Stimulated activated naive B cell treated with anti-CD40 and anti-IgM and Interleukin-4, amounts not matched to agents 10 μg/mL and 1 μg/mL and 100 μg/mL, for 72 hours (primary cell): ENCODE measurements around the gene TSC22D3.

ENCODE experiments used
- ATAC-seq, 2 donors: fragments of 150-1000 bp; cut with Tn5 transposase; replicated peaks; 2 replicates each; pipeline ENCODE4 v1.10.0; 2021; ENCODE audit warnings: moderate library complexity in 1 of 2
- DNase-seq: peaks from one replicate; pipeline ENCODE4 v3.0.0; 2021
- H3K27ac Mint-ChIP-seq: one replicate; pipeline ENCODE4 v1.8.0; 2022; ENCODE audit warnings: mild to moderate bottlenecking, mixed read lengths
- H3K27me3 Mint-ChIP-seq, 2 donors: one replicate each; pipeline ENCODE4 v1.8.0; 2022; ENCODE audit warnings: mixed read lengths in 2 of 2
- H3K36me3 Mint-ChIP-seq, 2 donors: one replicate each; pipeline ENCODE4 v1.8.0; 2022; ENCODE audit warnings: mixed read lengths in 2 of 2, mild to moderate bottlenecking in 1 of 2
- H3K4me1 Mint-ChIP-seq, 2 donors: one replicate each; pipeline ENCODE4 v1.8.0; 2022; ENCODE audit warnings: mixed read lengths in 2 of 2, mild to moderate bottlenecking in 1 of 2
- H3K4me3 Mint-ChIP-seq, 2 donors: one replicate each; pipeline ENCODE4 v1.8.0; 2022; ENCODE audit warnings: mild to moderate bottlenecking in 2 of 2, mixed read lengths in 2 of 2, moderate library complexity in 1 of 2
- H3K9me3 Mint-ChIP-seq, 2 donors: one replicate each; pipeline ENCODE4 v1.8.0; 2022; ENCODE audit warnings: mixed read lengths in 2 of 2, mild to moderate bottlenecking in 1 of 2

TSC22D3 gene

GRCh38 chrX:107750263-107750662 is 25.3 kb downstream of the TSC22D3 start:
- H3K4me3 Mint-ChIP-seq: no peak overlapping the region
- no peak overlapping the region for H3K27ac Mint-ChIP-seq
- H3K9me3 Mint-ChIP-seq: no peaks in the 10 kb centered on the region
- ATAC-seq (no peak), DNase-seq (no peak)
- peaks cover 0 to 5% of the 10 kb centered on the region in 2 donors for H3K36me3 Mint-ChIP-seq
- H3K4me1 Mint-ChIP-seq: no peaks in the 10 kb centered on the region
- H3K27me3 Mint-ChIP-seq: no peaks in the 10 kb centered on the region

DNA sequence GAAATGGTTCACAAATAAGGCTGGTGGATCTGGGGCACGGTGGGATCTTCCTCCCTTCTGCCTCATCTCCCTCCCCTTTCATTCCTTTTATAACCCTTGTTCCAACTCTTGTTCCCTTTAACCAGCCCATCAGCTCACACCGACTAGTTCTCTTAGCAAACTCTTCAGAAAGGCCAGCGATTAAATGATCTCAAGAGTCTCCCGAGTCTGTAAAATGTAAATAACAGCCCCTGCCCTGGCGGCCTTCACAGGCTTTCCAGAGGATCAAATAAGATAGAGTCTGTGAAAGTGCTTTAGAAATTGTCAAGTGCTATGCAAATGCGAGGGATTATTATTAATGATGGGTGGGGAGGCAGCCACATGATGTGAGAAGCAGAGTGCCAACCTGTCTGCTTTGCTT is 27.1 kb downstream of the TSC22D3 start:
- Mint-ChIP-seq H3K4me3 (no peak overlapping the region), H3K9me3 (no peaks in the 10 kb centered on the region), H3K27ac (no peak overlapping the region), H3K27me3 (no peaks in the 10 kb centered on the region), H3K4me1 (no peaks in the 10 kb centered on the region), H3K36me3 (peaks cover 0 to 5% of the 10 kb centered on the region in 2 donors)
- DNase-seq: no peak
- ATAC-seq: no peak

- no peak for DNase-seq
- ATAC-seq: no peak
These were observed 27.9 kb downstream of the TSC22D3 start for GRCh38 chrX:107747596-107748161.

GRCh38 chrX:107744868-107745267 is 30.7 kb downstream of the TSC22D3 start:
- DNase-seq (no peak), ATAC-seq (no peak)
- H3K36me3 Mint-ChIP-seq: peaks cover 0 to 5% of the 10 kb centered on the region in 2 donors
- H3K9me3 Mint-ChIP-seq: peaks cover 0 to 4% of the 10 kb centered on the region in 2 donors
- no peak overlapping the region for H3K27ac Mint-ChIP-seq
- H3K4me1 Mint-ChIP-seq: peaks cover 6 to 17% of the 10 kb centered on the region in 2 donors
- H3K27me3 Mint-ChIP-seq: peaks cover 0 to 7% of the 10 kb centered on the region in 2 donors
- no peak overlapping the region for H3K4me3 Mint-ChIP-seq

More at GRCh38 chrX:107747596-107748161, 27.9 kb downstream of the TSC22D3 start:
- peaks cover 0 to 3% of the 10 kb centered on the region in 2 donors for H3K27me3 Mint-ChIP-seq
- peaks cover 0 to 1% of the 10 kb centered on the region in 2 donors for H3K4me1 Mint-ChIP-seq
- no peak overlapping the region for H3K27ac Mint-ChIP-seq
- H3K36me3 Mint-ChIP-seq: peaks cover 0 to 5% of the 10 kb centered on the region in 2 donors
- H3K4me3 Mint-ChIP-seq: no peak overlapping the region
- no peaks in the 10 kb centered on the region for H3K9me3 Mint-ChIP-seq

GRCh38 chrX:107743995-107744394 is 31.6 kb downstream of the TSC22D3 start:
- H3K4me1 Mint-ChIP-seq: peaks cover 6 to 17% of the 10 kb centered on the region in 2 donors
- H3K9me3 Mint-ChIP-seq: peaks cover 0 to 4% of the 10 kb centered on the region in 2 donors
- peaks cover 0 to 10% of the 10 kb centered on the region in 2 donors for H3K27me3 Mint-ChIP-seq
- no peak for ATAC-seq
- no peak overlapping the region for H3K4me3 Mint-ChIP-seq
- H3K36me3 Mint-ChIP-seq: no peaks in the 10 kb centered on the region
- DNase-seq: no peak
- no peak overlapping the region for H3K27ac Mint-ChIP-seq

- H3K4me3 Mint-ChIP-seq: peak overlapping the region; percentile 19 to 88
- no peaks in the 10 kb centered on the region for H3K36me3 Mint-ChIP-seq
- no peak for ATAC-seq
These were observed 32.8 kb downstream of the TSC22D3 start for GRCh38 chrX:107742700-107743191.

DNA sequence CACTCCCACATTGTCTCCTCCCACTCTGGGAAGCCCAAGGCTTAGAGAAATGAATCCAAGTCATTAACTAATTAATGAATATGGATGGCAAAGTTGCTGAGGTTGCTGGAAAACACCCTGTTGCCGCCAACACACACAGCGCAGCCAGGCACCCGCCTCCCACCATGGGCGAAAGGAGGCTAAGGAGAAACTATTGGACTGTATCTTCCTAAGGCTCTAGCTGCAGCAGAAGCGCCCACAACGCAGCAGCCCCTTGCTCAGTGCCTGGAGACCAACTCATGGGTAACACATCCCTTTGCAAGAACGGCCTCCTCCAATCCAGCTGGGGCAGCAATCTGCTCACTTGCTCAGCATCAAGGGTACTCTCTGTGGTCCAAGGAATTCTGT is 34.2 kb downstream of the TSC22D3 start:
- Mint-ChIP-seq H3K27me3 (peaks cover 0 to 10% of the 10 kb centered on the region in 2 donors), H3K27ac (no peak overlapping the region), H3K9me3 (peaks cover 0 to 4% of the 10 kb centered on the region in 2 donors), H3K36me3 (no peaks in the 10 kb centered on the region), H3K4me1 (peaks cover 6 to 17% of the 10 kb centered on the region in 2 donors), H3K4me3 (peak overlapping the region; percentile 88 to 89)
- peak; percentile 16 to 45 for ATAC-seq
- DNase-seq: no peak

More at GRCh38 chrX:107742700-107743191, 32.8 kb downstream of the TSC22D3 start:
- no peak for DNase-seq
- Mint-ChIP-seq H3K27ac (peak overlapping the region; percentile 42), H3K4me1 (peaks cover 6 to 17% of the 10 kb centered on the region in 2 donors), H3K9me3 (peaks cover 0 to 4% of the 10 kb centered on the region in 2 donors), H3K27me3 (peaks cover 0 to 10% of the 10 kb centered on the region in 2 donors)

- DNase-seq: no peak
- Mint-ChIP-seq H3K36me3 (no peaks in the 10 kb centered on the region), H3K4me1 (peaks cover 6 to 17% of the 10 kb centered on the region in 2 donors), H3K27ac (no peak overlapping the region), H3K4me3 (no peak overlapping the region), H3K27me3 (peaks cover 0 to 10% of the 10 kb centered on the region in 2 donors), H3K9me3 (peaks cover 0 to 4% of the 10 kb centered on the region in 2 donors)
- ATAC-seq: no peak
These were observed 36.0 kb downstream of the TSC22D3 start for GRCh38 chrX:107739541-107739940.

- H3K4me3 Mint-ChIP-seq: no peak overlapping the region
- H3K27me3 Mint-ChIP-seq: peaks cover 0 to 10% of the 10 kb centered on the region in 2 donors
- no peaks in the 10 kb centered on the region for H3K36me3 Mint-ChIP-seq
- peaks cover 6 to 17% of the 10 kb centered on the region in 2 donors for H3K4me1 Mint-ChIP-seq
- no peak for DNase-seq
- H3K9me3 Mint-ChIP-seq: peaks cover 0 to 4% of the 10 kb centered on the region in 2 donors
- no peak for ATAC-seq
- H3K27ac Mint-ChIP-seq: no peak overlapping the region
These were observed 36.8 kb downstream of the TSC22D3 start for GRCh38 chrX:107738768-107739167.

DNA sequence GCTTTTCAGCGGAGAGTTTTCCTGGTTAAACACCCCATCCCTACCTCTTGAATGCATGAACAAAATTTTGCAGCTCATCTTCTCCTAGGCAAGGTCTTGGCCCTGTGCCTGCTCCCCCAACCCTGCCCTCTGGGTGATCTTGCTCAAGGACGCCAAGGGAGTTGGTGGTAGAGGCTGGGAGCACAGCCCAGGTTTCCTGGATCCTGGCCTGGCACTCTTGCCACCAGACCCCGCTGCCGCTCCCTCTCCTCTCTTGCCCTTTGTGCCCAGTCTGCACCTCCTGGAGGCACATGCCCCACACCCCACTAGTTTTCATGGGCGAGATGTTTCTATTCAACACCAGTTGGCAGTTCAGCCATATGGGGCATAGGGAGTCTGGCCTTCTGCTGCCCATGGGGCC is 37.3 kb downstream of the TSC22D3 start:
- peaks cover 0 to 10% of the 10 kb centered on the region in 2 donors for H3K27me3 Mint-ChIP-seq
- no peak overlapping the region for H3K4me3 Mint-ChIP-seq
- no peaks in the 10 kb centered on the region for H3K36me3 Mint-ChIP-seq
- DNase-seq (no peak), ATAC-seq (no peak)
- peaks cover 0 to 4% of the 10 kb centered on the region in 2 donors for H3K9me3 Mint-ChIP-seq
- H3K4me1 Mint-ChIP-seq: peaks cover 6 to 17% of the 10 kb centered on the region in 2 donors
- H3K27ac Mint-ChIP-seq: no peak overlapping the region

GRCh38 chrX:107736781-107737531 is 38.6 kb downstream of the TSC22D3 start:
- ATAC-seq (no peak), DNase-seq (no peak)
- H3K27ac Mint-ChIP-seq: no peak overlapping the region
- H3K4me1 Mint-ChIP-seq: peaks cover 8 to 15% of the 10 kb centered on the region in 2 donors
- H3K9me3 Mint-ChIP-seq: peaks cover 0 to 4% of the 10 kb centered on the region in 2 donors
- H3K27me3 Mint-ChIP-seq: peaks cover 0 to 5% of the 10 kb centered on the region in 2 donors
- no peaks in the 10 kb centered on the region for H3K36me3 Mint-ChIP-seq
- no peak overlapping the region for H3K4me3 Mint-ChIP-seq

DNA sequence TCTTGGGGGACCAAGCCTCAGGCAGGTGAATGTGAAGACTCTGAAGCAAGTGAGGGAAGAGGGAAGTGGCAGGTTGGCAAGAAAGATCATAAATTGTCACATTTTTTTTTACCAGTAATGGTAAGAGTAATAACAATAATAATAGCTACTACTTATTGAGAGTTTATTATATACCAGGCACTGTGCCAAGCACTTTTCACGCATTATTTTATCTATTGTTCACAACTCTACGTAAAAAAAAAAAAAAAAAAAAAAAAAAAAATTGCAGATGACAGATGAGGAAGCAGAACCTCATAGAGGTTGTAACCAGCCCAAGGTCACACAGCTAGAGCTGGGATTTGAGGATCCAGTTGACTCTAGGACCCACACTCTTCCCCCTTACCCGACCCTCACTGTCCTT is 40.9 kb downstream of the TSC22D3 start:
- H3K27ac Mint-ChIP-seq: no peak overlapping the region
- H3K27me3 Mint-ChIP-seq: peaks cover 0 to 3% of the 10 kb centered on the region in 2 donors
- H3K36me3 Mint-ChIP-seq: no peaks in the 10 kb centered on the region
- DNase-seq (no peak), ATAC-seq (no peak)
- H3K9me3 Mint-ChIP-seq: no peaks in the 10 kb centered on the region
- H3K4me1 Mint-ChIP-seq: peaks cover 3 to 9% of the 10 kb centered on the region in 2 donors
- H3K4me3 Mint-ChIP-seq: no peak overlapping the region

- Mint-ChIP-seq H3K27ac (no peak overlapping the region), H3K9me3 (no peaks in the 10 kb centered on the region)
- no peak for DNase-seq
These were observed 41.9 kb downstream of the TSC22D3 start for GRCh38 chrX:107733686-107734085.

GRCh38 chrX:107731831-107732502 is 43.6 kb downstream of the TSC22D3 start:
- DNase-seq: no peak
- no peak for ATAC-seq
- Mint-ChIP-seq H3K9me3 (no peaks in the 10 kb centered on the region), H3K4me3 (no peak overlapping the region), H3K27ac (no peak overlapping the region), H3K27me3 (no peaks in the 10 kb centered on the region), H3K4me1 (peaks cover 8 to 20% of the 10 kb centered on the region in 2 donors), H3K36me3 (no peaks in the 10 kb centered on the region)

More at GRCh38 chrX:107733686-107734085, 41.9 kb downstream of the TSC22D3 start:
- Mint-ChIP-seq H3K4me1 (peaks cover 6 to 17% of the 10 kb centered on the region in 2 donors), H3K27me3 (no peaks in the 10 kb centered on the region), H3K36me3 (no peaks in the 10 kb centered on the region), H3K4me3 (no peak overlapping the region)
- no peak for ATAC-seq
